Hepatocyte (in vitro differentiated cells): Measurements from ENCODE around the gene NYNRIN.

Experiments
- CTCF ChIP-seq: fragments of 200-600 bp; sonication (generic); IDR thresholded peaks from 2 replicates; pipeline ENCODE4 v1.5.1; 2016; ENCODE audit warnings: antibody characterized with exemption, mild to moderate bottlenecking; ENCODE audit not compliant: poor library complexity
- EZH2 ChIP-seq: fragments of 200-600 bp; sonication (generic); IDR thresholded peaks from 2 replicates; pipeline ENCODE4 v1.6.1; 2016; ENCODE audit warnings: antibody characterized with exemption, mild to moderate bottlenecking, borderline replicate concordance
- EZH2phosphoT487 ChIP-seq: fragments of 200-600 bp; sonication (generic); IDR thresholded peaks from one replicate; pipeline ENCODE4 v1.6.1; 2018; ENCODE audit warnings: antibody characterized with exemption, mild to moderate bottlenecking, low read depth, moderate library complexity; ENCODE audit not compliant: unreplicated experiment, severe bottlenecking

DNA sequence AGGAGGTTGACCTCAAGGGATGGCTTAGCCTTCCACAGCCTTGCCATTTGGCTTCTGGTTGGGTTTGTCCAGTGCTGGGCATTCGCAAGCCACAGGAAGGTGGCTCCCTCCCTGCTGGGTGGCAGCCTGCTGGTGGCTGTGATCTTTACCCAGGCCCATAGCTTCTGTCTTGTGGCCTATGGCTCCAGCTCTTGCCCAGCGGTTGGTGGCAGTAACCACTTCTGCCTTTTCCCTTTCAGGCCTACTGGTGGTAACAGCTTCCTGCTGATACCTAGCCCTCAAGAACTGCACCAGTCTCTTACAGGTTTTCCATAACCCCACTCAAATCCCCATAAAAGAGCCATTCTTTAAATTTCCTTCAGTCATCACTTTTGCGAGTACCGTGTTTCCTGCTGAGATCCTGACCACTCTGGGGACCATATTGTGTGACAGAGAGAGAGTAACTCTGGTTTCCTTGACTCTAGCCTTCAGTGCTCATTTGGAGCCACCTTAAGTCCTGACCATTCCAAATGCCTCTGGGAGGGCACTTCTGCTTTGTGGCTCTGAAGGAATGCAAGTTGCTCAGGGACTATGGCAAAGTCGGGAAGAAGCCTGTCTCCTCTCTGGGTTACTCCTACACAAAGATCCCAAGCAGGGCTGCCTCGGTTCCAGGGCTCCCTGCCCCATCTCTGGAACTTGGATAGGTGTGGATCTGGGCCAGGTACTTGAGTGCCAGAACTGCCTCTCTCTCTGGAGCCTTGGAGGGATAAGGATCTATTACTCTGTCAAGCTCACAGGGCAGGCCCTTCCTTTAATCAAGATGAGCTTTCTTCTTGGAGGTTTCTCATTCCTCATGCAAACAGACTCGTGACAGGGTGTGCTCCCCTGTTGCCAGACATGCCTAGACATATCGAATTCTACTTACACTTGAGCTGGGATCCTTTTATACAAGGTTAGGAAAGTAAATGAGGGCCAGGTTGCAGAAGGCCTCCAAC lies 2.9 kb upstream of the NYNRIN start:
- TF ChIP-seq CTCF (no peak), EZH2 (no peak), EZH2phosphoT487 (no peak)
